Hematopoietic multipotent progenitor cell treated with erythropoietin and hydrocortisone succinate and interleukin-3 and kit ligand, for 17 days (in vitro differentiated cells): ENCODE results near the gene PRAF2.
A peak's percentile ranks its signal among the peaks of the same experiment; 100 is the strongest.

Experiments
- DNase-seq: peaks from one replicate; pipeline ENCODE4 v3.0.0-alpha.2; 2015; ENCODE audit warnings: low spot score

PRAF2 gene

DNA sequence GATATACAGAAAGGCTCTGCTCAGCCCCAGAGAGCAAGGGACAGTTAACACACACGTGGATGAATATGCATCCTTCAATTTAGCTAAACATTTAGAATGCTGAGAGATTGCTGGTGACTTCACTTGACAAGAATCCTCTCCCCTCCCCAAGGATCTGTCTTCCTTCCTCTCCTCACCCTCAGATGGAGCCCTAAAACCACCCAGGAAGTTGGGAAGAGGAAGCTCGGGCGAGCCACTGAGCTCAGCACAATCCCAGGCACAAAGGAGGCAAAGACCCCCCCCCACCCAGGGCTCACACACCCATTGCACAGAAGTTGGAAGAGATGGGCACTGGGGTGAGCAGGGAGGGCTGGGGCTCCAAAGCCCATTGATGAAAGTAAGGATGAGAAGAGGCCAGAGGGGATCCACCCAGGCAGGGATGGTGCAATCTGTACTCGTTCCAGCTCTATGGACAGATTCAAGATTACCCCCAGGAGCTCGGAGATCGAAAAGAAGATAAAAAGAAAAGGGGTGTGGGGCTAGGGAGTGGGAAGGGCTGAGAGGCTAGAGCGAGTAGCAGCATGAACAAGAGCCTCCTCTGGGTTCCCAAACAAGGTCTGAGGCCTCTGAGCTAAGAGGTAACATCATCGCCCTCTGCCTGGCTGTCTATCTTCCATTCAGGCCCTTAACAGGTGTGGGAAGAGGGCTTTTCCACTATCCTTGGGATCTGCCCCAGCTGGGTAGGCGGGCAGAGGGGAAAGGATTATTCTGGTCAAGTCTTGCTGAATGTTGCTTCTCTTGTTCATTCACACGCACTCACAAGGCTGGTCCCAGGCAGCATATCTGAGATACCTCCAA lies 31.8 kb downstream of the PRAF2 start:
- peak; percentile 49 for DNase-seq

DNA sequence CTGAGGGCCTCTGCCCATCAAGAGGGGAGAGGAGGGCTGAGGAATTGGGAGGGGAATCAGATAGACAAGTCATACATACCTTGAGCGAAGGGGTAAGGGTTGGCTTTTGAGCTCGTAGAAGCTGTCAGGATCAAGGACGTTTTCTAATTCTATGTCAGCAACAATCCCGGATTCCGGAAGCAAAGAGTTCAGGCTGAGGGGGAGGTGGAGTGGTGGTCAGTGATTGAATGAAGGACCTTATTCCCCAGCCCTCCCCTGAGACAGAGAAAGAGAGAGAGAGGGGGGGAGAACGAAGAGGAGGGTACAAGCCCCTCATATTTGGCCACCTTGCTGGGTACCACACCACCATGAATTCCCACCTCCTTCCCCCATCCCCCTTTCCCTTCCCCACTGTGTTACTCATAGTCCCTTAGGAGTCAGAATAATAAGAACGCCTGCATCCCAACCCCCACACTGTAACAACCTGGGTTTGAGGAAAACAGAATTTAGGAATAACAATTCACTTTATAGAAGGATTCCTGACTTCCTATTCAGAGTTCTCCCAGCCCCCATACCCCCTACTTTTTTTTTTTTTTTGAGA lies 33.3 kb downstream of the PRAF2 start:
- no peak for DNase-seq

DNA sequence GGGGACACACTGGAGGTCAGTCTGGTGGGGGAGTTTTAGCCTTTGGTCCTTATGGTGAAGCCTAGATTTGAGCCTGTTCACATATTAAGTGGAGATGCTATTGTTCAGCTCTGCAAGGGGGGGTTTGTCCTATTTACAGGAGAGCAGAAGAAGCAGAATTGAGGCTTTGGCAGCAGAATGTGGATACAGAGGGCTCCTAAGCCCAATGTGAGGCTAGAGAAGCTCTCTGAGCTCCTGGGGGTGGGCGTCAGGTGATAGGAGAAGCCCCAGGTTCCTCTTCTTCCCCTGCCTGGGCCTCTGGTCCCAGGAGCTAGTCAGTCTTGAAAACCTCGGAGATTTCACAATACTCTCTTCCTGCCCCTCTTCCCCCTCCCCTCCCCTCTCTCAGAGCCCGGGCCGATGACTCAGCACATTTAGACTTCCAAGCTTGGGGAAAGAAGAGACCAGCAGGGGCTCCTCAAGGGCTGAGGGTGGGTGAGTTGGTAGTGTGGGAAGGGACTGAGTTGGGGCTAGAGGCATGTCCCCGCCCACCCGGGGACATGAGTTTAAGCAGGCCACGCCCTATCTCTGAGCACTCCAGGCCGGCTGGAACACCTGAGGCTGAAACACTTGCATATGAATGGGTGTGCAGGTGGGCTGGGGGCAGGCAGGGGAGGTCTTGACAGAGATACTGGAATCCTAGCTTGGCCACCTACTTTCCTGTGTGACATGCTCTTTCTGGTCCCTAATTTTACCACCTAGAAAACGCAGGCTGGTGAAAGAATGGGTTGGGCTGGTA lies 34.0 kb downstream of the PRAF2 start:
- DNase-seq: peak; percentile 79

DNA sequence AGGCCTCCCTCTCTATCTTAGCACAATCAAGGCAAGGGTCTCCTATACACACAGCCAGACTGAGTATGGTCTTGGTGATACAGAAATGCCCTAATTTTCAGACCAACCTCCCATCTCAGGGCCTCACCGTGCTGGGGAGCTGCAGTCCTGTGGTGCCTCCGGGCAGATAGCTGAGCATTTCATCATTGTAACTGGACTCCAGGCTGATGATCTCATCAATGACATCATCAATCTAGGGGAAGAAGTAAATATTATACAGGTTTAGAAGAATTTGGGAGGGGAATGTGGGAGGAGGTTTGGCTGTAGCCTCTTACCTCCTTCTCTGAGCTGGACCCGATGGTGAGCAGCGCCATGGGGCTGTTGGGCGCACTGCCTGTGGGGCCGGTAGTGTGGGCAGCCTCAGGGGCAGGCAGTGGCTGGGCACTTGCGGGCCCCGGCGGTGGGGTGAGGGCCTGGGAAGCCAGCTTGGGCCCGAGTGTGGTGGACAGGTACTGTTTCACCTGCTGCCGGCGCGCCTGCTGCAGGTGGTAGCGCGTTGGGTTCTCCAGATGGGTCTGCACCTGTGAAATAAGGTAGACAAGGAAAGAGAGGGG lies 35.8 kb downstream of the PRAF2 start:
- DNase-seq: no peak

DNA sequence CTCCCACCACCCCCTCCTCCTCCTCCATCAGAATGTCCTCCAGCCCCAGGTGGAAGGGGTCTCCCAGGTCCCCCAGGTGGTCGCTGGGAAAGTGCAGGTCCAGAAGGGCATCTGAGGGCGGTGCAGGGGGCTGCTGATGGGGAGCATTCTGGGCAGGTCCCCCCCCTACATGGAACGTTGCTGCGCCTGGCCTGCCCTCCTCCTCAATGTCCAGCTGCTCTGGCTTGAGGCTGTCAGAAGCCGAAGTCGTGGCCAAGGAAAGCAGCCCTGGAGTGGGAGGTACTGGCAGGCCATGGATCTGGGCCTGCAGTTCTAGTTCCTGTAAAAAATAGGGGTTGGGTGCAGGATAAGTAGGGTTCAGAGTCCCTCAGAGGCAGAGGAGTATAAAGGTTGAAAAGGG lies 43.5 kb downstream of the PRAF2 start:
- DNase-seq: no peak

DNA sequence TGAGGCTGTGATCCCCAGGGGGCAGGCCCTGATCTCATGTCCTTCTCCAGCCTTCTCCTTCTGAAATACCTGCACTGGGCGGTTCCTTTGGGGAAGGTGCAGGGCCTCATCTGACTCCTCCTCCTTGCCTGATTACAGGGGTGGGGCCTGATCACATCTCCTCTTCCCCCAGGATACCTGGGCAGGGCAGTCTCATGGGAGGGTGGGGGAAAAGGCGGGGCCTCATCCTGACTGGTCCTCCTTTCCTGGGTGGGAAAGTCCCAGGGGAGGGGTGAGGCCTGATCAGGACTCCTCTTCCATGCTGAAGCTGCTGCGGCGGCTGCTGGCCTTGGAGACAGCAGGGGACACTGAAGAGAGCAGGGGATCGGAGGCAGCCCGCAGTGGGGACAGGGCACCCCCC lies 43.9 kb downstream of the PRAF2 start:
- DNase-seq: peak; percentile 11
